Aorta (tissue), 5 donors: ENCODE data around the gene PNMA6E. TPM values are rescaled to one million over a fixed set of nuclear protein-coding genes. Genes with fewer than 3 reads are reported as not detected.
"Not testable (repeated sequence)": the region's sequence is repeated elsewhere in the genome, so short reads cannot be mapped to it uniquely, and the experiment has no call there.

Source experiments
- ATAC-seq: fragments of 200-7000 bp; cut with Tn5 transposase; one replicate; pipeline ENCODE4 v1.9.1; 2022; ENCODE audit warnings: moderate library complexity; ENCODE audit not compliant: low FRiP score
- DNase-seq, 2 donors: peaks; one replicate each; pipeline ENCODE4 v3.0.0-alpha.2; 2020
- H3K27ac ChIP-seq, 2 donors: one replicate each; pipeline ENCODE4 v1.5.1; 2013; ENCODE audit warnings: low read length in 2 of 2, mild to moderate bottlenecking in 2 of 2, moderate library complexity in 2 of 2, control low read depth in 1 of 2, inconsistent platforms in 1 of 2, low read depth in 1 of 2
- H3K27me3 ChIP-seq, 2 donors: one replicate each; pipeline ENCODE4 v1.6.1; 2013; ENCODE audit warnings: control low read depth in 1 of 2, low read length in 1 of 2, mild to moderate bottlenecking in 1 of 2, moderate library complexity in 1 of 2; ENCODE audit not compliant: insufficient read depth in 2 of 2, control insufficient read depth in 1 of 2
- H3K36me3 ChIP-seq, 2 donors: one replicate each; pipeline ENCODE4 v1.6.1; 2013; ENCODE audit warnings: control low read depth in 1 of 2, low read length in 1 of 2, mild to moderate bottlenecking in 1 of 2; ENCODE audit not compliant: insufficient read depth in 2 of 2, control insufficient read depth in 1 of 2
- H3K4me1 ChIP-seq, 2 donors: one replicate each; pipeline ENCODE4 v1.6.1; 2013; ENCODE audit warnings: low read length in 2 of 2, control low read depth in 1 of 2, mild to moderate bottlenecking in 1 of 2, moderate library complexity in 1 of 2; ENCODE audit not compliant: insufficient read depth in 2 of 2, control insufficient read depth in 1 of 2
- H3K4me3 ChIP-seq, 2 donors: one replicate each; pipeline ENCODE4 v1.5.1; 2013; ENCODE audit warnings: low read length in 2 of 2, control low read depth in 1 of 2, mild to moderate bottlenecking in 1 of 2
- H3K9me3 ChIP-seq: one replicate; pipeline ENCODE4 v1.6.1; 2013; ENCODE audit warnings: mild to moderate bottlenecking, low read length; ENCODE audit not compliant: control insufficient read depth
- WGBS, 2 donors: extraction: QIAGEN DNeasy Blood & Tissue Kit; methylation state at CpG; one replicate each; pipeline ENCODE4 v1.1.7; 2013; 5-methylcytosine and 5-hydroxymethylcytosine counted together
- intact Hi-C, 2 donors: fragments of 100-400 bp; cut with DNase I; formaldehyde crosslinking; loops; one replicate each; pipeline versions ENCODE4 v1.14.2 to v1.15.0; 2022
- polyA plus RNA-seq, 2 donors: library from polyadenylated mRNA; stranded (reverse); fragments of 200-250 nt; gene quantifications; one replicate each; pipeline ENCODE4 v1.2.3, GENCODE V29; 2013
- total RNA-seq, 2 donors: library from RNA; stranded (reverse); fragmentation: NEBNext Ultra II Directional; extraction: Animal tissue kit (Norgen Biotek cat#: 25700); gene quantifications; one replicate each; pipeline ENCODE4 v1.2.1, GENCODE V29; 2021
- donor health status: healthy with polysubstance abuse.
- donor health status: Bipolar disorder and iron deficiency.
- donor health status: DM: no; HTN: no; CAD: no.
- donor health status: DM: no; HTN: no; CAD: no.
- donor health status: DM: yes; HTN: yes; CAD: no.

Gene PNMA6E
- total and polyA plus RNA-seq, 4 donors = not detected

DNA sequence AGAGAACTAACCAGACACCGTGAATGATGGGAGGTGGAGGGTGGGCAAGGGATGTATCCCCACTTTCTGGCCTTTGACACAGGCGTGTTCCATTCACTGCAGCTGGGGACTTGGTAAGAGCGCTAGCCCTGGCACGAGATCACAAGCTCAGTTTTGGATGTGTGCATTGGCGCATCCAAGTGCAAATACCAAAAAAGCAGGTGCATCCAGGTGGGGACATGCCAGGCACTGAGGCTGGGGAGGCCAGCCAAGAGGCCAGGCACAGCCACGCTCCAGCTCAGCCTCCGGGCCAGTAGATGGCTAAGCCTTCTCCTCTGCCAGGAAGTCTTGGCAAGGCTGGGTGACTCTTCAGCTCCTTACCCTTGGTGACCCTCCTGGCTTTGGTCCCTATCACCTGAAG, 5.8 kb upstream of the PNMA6E start:
- Histone ChIP-seq H3K27me3 (no peaks in the 10 kb centered on the region), H3K9me3 (no peaks in the 10 kb centered on the region), H3K4me1 (peaks cover 0 to 2% of the 10 kb centered on the region in 2 donors), H3K27ac (no peak overlapping the region), H3K4me3 (no peak overlapping the region), H3K36me3 (no peaks in the 10 kb centered on the region)
- WGBS, 2 donors = 70 to 74% methylated on average over 7 of the region's 7 CpGs
- no peak for ATAC-seq
- peak in 1 of 2 donors; percentile 62 for DNase-seq
- intact Hi-C loops = no loop called here

DNA sequence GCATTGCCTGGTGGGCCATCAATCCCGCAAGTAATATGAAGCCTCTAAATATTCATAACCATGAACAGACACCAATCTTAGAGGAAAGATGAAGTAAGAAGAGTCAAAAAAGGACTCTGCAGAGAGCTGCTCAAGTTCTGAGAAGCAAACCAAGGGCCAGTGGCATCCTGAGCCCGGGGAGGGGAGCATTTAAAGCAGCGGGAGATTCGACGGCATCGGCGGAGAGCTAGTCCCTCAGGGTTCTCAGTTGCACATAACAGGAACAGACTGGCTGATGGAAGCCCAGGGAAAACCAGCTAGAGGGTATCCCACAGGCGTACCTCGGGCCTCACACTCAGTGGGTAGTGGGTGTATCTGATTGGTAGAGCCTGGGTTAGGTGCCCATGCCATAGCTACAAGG, 4.9 kb upstream of the PNMA6E start:
- intact Hi-C loops = no loop called here

DNA sequence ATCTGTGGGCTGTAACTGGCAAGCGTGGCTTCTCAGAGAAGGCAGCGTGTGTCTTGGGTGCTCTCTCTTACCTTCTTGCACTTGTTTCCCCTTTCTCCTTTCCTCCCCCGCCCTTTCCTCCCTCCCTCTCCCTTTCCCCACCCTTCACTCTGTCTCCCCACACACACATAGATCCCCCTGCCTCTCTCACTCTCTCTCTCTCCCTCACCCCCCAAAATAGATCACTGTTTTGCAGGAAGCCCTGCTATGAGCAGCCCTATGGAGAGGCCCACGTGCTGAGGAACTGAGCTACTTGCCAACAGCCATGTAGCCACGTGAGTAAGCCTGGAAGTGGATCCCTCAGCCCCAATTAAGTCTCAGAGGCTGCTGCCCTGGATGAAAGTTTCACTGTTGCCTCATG, 4.3 kb upstream of the PNMA6E start:
- no peak for ATAC-seq
- WGBS, 2 donors = 51 to 53% methylated on average over 5 of the region's 5 CpGs
- Histone ChIP-seq H3K4me1 (no peaks in the 10 kb centered on the region), H3K4me3 (no peak overlapping the region), H3K36me3 (no peaks in the 10 kb centered on the region), H3K27me3 (no peaks in the 10 kb centered on the region), H3K9me3 (no peaks in the 10 kb centered on the region), H3K27ac (no peak overlapping the region)
- intact Hi-C loops = no loop called here
- DNase-seq = peak in 1 of 2 donors; percentile 26

More for the DNA sequence above, 4.9 kb upstream of the PNMA6E start:
- Histone ChIP-seq H3K36me3 (no peaks in the 10 kb centered on the region), H3K27me3 (no peaks in the 10 kb centered on the region), H3K9me3 (no peaks in the 10 kb centered on the region), H3K27ac (no peak overlapping the region), H3K4me1 (no peaks in the 10 kb centered on the region), H3K4me3 (no peak overlapping the region)
- 87 to 94% methylated on average over 9 of the region's 9 CpGs for WGBS, 2 donors
- DNase-seq (peak in 1 of 2 donors; percentile 37), ATAC-seq (no peak)

DNA sequence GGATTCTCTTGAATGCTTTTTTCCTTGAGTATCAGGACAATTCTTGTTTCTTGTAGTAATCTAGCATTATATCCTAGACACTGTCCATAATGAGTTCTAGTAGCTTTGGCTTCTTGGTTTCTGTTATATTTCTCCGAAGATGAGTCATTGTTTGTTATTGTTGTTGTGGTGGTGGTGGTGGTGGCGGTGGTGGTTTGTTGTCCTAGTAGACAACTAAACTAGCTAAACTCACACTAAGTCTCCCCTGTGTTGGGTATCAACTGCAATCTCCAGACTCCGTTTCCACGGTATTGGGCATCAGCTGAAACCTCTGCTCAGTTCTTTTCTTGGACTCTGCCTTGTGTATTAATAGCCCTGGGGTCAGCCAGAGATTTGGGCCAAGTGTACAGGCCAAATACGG, 3.2 kb upstream of the PNMA6E start:
- 71 to 75% methylated on average over 5 of the region's 5 CpGs for WGBS, 2 donors
- H3K9me3 ChIP-seq, ATAC-seq, H3K27ac ChIP-seq, H3K27me3 ChIP-seq, H3K36me3 ChIP-seq, H3K4me3 ChIP-seq, H3K4me1 ChIP-seq, intact Hi-C loops: not testable (repeated sequence)
- peak in 1 of 2 donors; percentile 42 for DNase-seq

DNA sequence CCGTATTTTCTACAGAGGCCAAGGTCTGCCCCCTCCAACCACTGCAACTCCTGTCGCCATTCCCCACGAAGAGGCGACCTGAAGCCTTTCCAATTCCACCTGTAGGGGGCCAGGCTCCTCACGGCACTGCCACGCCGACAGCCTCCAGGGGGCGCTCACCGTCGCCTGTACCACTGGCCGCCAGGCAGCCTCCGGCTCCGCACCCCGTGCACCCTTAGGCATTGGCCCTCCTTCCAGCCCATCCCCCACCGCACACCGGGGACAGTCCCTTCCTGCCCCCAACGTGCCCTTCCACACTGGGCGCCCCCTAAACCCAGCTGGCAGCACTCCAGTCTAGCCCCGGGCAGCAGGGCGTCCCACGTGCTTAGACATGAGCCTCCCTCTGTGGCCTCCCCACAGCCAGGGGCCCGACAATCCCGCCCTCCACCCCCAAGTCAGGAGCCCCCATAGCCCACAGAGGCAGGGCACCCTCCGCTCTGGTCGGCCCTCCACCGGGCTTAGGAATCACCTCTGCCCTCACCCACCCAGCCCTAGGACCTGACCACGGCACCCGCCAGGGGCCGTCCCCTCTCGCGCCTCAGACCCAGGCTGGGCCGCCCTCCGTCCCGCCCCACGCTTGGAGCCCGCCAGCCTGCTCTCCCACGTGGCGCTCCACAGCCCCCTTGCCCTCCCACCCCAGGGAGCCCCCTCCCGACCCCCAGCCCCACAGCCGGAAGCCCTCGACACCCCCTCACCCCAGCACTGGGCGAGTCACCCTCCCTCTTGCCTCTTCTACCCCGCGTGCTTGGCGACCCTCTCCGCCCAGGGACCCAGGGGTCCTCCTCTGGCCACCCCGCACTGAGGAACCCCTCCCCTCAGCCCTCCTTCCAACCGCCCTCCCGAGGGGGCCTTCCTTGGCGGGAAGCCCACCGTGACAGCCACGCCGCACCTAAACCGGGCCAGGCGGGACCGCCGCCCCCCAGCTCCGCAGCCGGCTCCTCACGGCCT, 711 bp downstream of the PNMA6E start:
- Histone ChIP-seq H3K9me3 (no peaks in the 10 kb centered on the region), H3K27me3 (no peaks in the 10 kb centered on the region), H3K4me1 (no peaks in the 10 kb centered on the region), H3K27ac (no peak overlapping the region), H3K4me3 (no peak overlapping the region), H3K36me3 (no peaks in the 10 kb centered on the region)
- intact Hi-C loops = no loop called here
- WGBS, 2 donors = 73 to 76% methylated on average over 43 to 60 of the region's 60 CpGs
- ATAC-seq = peak; percentile 20
- DNase-seq = peak in 1 of 2 donors; percentile 77

DNA sequence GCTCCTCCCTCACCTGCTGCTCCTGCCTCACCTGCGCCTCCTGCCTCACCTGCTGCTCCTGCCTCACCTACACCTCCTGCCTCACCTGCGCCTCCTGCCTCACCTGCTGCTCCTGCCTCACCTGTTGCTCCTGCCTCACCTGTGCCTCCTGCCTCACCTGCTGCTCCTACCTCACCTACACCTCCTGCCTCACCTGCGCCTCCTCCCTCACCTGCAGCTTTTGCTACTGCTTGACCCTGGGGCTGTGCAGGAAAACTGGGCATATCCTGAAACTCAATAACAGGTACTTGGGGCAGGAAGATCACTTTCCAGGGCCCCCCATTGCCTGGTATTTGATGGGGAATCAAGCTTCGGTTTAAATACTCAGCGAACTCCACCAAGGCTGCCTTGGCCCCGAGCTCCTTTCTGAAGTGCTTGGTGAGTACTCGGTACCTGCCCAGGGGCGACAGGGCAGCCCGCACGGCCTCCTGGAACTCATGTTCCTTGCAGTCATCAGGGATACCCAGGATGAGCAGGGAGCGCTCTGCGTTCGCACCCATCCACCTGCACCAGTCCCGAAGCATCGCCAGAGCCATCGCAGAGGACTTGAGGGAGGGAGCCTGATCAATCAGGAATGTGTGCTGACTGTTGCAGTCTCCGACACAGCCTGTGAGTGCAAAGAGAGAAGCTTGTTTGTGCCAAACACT, 2.7 kb downstream of the PNMA6E start:
- no peak overlapping the region for H3K27ac ChIP-seq

DNA sequence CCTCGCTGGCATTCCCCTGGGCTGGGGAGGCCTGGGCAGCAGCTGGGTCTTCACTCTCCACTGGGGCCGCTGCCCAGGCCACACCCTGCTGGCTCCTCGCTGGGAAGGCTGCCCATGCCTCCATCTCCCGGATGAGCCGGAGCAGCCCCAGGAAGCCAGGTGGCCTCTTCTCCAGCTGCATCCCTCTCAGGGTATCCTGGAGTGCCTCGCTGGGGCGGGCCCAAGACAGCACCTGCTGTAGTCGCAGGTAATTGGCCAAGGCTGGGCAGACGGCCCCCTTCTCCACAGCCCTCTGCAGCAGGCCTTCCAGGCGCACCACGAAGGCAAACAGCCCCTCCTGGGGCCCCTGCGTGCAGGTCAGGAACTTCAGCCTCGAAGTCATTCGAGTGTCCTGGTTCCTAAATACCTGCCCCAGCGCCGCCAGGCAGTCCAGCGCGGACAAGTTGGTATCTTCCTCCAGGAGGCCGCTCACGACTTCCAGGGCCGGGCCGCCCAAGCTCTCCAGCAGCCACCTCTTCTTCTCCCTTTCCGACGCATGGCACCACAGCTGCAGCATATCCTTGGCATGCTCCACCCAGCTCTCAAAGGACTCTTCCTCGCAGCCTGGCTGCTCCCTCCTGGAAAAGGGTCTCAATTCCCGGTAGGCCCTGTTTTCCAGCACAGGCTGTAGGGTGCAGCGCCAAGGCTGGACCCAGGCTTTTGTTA, 3.7 kb downstream of the PNMA6E start:
- WGBS, 2 donors = 85 to 92% methylated on average over 27 of the region's 27 CpGs
- intact Hi-C loops = no loop called here
- Histone ChIP-seq H3K36me3 (no peaks in the 10 kb centered on the region), H3K4me1 (no peaks in the 10 kb centered on the region), H3K27me3 (no peaks in the 10 kb centered on the region), H3K27ac (no peak overlapping the region), H3K4me3 (no peak overlapping the region), H3K9me3 (no peaks in the 10 kb centered on the region)
- DNase-seq (peak in 1 of 2 donors; percentile 75), ATAC-seq (no peak)

More for the DNA sequence above, 2.7 kb downstream of the PNMA6E start:
- Histone ChIP-seq H3K4me1 (no peaks in the 10 kb centered on the region), H3K27me3 (no peaks in the 10 kb centered on the region), H3K9me3 (no peaks in the 10 kb centered on the region), H3K36me3 (no peaks in the 10 kb centered on the region), H3K4me3 (no peak overlapping the region)
- no peak for ATAC-seq
- peak in 1 of 2 donors; percentile 52 for DNase-seq
- intact Hi-C loops = no loop called here
- 78 to 81% methylated on average over 17 of the region's 17 CpGs for WGBS, 2 donors

DNA sequence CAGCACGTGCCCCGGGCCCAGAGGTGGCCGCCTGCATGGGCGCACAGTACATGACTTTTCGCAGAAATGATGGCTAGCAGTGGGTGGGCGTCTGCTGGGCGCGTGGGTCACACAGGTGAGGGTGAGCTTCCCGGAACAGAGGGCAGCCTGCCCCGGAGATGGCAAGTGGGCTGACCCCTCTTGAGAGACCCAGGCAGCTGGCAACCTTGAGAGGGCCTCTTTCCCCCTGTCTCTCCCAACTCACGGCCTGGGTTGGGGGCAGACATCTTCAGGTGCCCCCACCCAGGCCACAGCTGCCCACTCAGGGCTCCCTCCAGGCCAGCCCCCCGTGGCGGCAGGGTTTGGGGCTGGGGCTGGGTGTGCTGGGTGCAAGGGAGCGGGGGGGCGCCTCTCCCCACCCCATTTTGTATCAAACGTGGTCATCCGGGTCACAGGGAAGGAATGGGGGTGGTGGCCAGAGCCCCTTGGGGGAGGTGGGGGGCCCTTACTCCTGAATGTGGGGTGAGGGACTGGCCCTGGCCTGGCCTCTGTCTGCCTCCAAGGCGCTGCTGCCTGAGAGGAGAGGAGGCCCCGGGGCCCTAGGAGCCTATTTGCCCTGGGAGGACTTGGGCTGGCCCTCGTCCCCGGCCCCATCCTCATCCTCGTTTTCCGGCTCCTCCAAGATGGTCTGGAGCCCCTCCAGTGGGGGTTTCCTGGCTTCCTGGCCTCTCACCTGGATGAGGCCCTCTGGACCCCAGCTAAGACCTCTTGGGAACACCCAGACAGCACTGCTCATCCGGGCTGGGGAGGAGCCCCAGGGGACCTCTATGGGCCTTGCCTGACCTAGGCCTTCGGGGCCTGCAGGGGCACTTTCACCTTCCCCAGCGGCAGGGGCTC, 4.6 kb downstream of the PNMA6E start:
- Histone ChIP-seq H3K4me3 (no peak overlapping the region), H3K36me3 (no peaks in the 10 kb centered on the region), H3K4me1 (no peaks in the 10 kb centered on the region), H3K27ac (no peak overlapping the region), H3K9me3 (no peaks in the 10 kb centered on the region), H3K27me3 (no peaks in the 10 kb centered on the region)
- DNase-seq = peak in 1 of 2 donors; percentile 51
- 88 to 93% methylated on average over 23 to 26 of the region's 26 CpGs for whole genome bisulfite sequencing, 2 donors
- intact Hi-C loops = no loop called here
- ATAC-seq = no peak
